PC-3 (cell line): ENCODE data around the gene UGT3A2. TPM values are rescaled to one million over a fixed set of nuclear protein-coding genes. Genes with fewer than 3 reads are reported as not detected.

ENCODE experiments used
- ATAC-seq: fragments of 200-7000 bp; cut with Tn5 transposase; 2 replicates; pipeline ENCODE4 v1.9.1; 2020; ENCODE audit warnings: mild to moderate bottlenecking, moderate library complexity
- BruUV-seq: library from RNA; stranded (reverse); fragments of 400-500 nt; replicated peaks from 2 replicates; lab custom pipeline; 2021; lab: Mats Ljungman, UMichigan
- CTCF ChIA-PET: fragments of 300-600 bp; sonication (Branson Sonifier 250); formaldehyde crosslinking; loops from one replicate; lab custom pipeline; 2022; ENCODE audit warnings: antibody characterized with exemption; lab: Charles Lee
- POLR2A ChIA-PET: fragments of 300-600 bp; sonication (Branson Sonifier 250); formaldehyde crosslinking; loops from one replicate; lab custom pipeline; 2022; ENCODE audit warnings: antibody characterized with exemption; ENCODE audit not compliant: unreplicated experiment; lab: Charles Lee
- DNase-seq: peaks from one replicate; pipeline ENCODE4 v3.0.0-alpha.2; 2015
- H2AFZ ChIP-seq: fragments of 300-600 bp; sonication (generic); 2 replicates; pipeline ENCODE4 v1.6.0; 2016; ENCODE audit warnings: antibody characterized with exemption, low read length
- H3F3A ChIP-seq: fragments of 300-600 bp; sonication (generic); one replicate; pipeline ENCODE4 v1.6.0; 2017; ENCODE audit warnings: antibody characterized with exemption, low read length, control low read depth, mild to moderate bottlenecking; ENCODE audit not compliant: unreplicated experiment
- H3K27ac ChIP-seq: fragments of 300-600 bp; sonication (generic); 2 replicates; pipeline ENCODE4 v1.5.1; 2016; ENCODE audit warnings: mild to moderate bottlenecking, low read length
- H3K27me3 ChIP-seq: fragments of 300-600 bp; sonication (generic); 2 replicates; pipeline ENCODE4 v1.6.1; 2016; ENCODE audit warnings: low read length, mixed read lengths
- H3K36me3 ChIP-seq: fragments of 300-600 bp; sonication (generic); 2 replicates; pipeline ENCODE4 v1.6.1; 2016; ENCODE audit warnings: low read depth, mixed run types, low read length, mixed read lengths
- H3K4me1 ChIP-seq: fragments of 300-600 bp; sonication (generic); 2 replicates; pipeline ENCODE4 v1.5.1; 2016; ENCODE audit warnings: low read length; ENCODE audit not compliant: insufficient read depth
- H3K4me2 ChIP-seq: fragments of 300-600 bp; sonication (generic); 2 replicates; pipeline ENCODE4 v1.6.0; 2016; ENCODE audit warnings: low read length
- H3K4me3 ChIP-seq: fragments of 300-600 bp; sonication (generic); 2 replicates; pipeline ENCODE4 v1.5.1; 2016; ENCODE audit warnings: mild to moderate bottlenecking, low read length, mixed read lengths
- H3K79me2 ChIP-seq: fragments of 300-600 bp; sonication (generic); 2 replicates; pipeline ENCODE4 v1.6.1; 2017; ENCODE audit warnings: low read length, mixed read lengths
- H3K9ac ChIP-seq: fragments of 300-600 bp; sonication (generic); 2 replicates; pipeline ENCODE4 v1.6.0; 2016; ENCODE audit warnings: mild to moderate bottlenecking, low read length
- H3K9me2 ChIP-seq: fragments of 300-600 bp; sonication (generic); replicated peaks from 2 replicates; pipeline ENCODE4 v1.6.1; 2016; ENCODE audit warnings: mixed run types, low read length, mixed read lengths
- H3K9me3 ChIP-seq: fragments of 300-600 bp; sonication (generic); 2 replicates; pipeline ENCODE4 v1.6.1; 2016; ENCODE audit warnings: low read length, mixed read lengths
- H4K20me1 ChIP-seq: fragments of 300-600 bp; sonication (generic); 2 replicates; pipeline ENCODE4 v1.6.1; 2016; ENCODE audit warnings: low read length, mixed read lengths
- CTCF ChIP-seq: fragments of 300-600 bp; sonication (generic); conservative IDR thresholded peaks from 2 replicates; pipeline ENCODE4 v1.5.1; 2017; ENCODE audit warnings: antibody characterized with exemption, low read depth, mild to moderate bottlenecking, low read length
- EZH2 ChIP-seq: fragments of 300-600 bp; sonication (generic); IDR thresholded peaks from one replicate; pipeline ENCODE4 v1.6.1; 2017; ENCODE audit warnings: antibody characterized with exemption, mild to moderate bottlenecking, low read length; ENCODE audit not compliant: unreplicated experiment
- EZH2phosphoT487 ChIP-seq: fragments of 300-600 bp; sonication (generic); IDR thresholded peaks from 2 replicates; pipeline ENCODE4 v1.6.1; 2018; ENCODE audit warnings: mild to moderate bottlenecking, antibody characterized with exemption, low read length, borderline replicate concordance
- intact Hi-C: fragments of 100-400 bp; cut with micrococcal nuclease; formaldehyde crosslinking; loops from 2 replicates; pipeline ENCODE4 v1.9.0; 2023
- total RNA-seq: library from RNA; depleted of rRNA; stranded (reverse); fragments of >200 nt; gene quantifications from 2 replicates; pipeline ENCODE4 v1.2.3, GENCODE V29; 2014

Gene UGT3A2
- total RNA-seq, 1 experiment from 2014 or later = not detected

DNA sequence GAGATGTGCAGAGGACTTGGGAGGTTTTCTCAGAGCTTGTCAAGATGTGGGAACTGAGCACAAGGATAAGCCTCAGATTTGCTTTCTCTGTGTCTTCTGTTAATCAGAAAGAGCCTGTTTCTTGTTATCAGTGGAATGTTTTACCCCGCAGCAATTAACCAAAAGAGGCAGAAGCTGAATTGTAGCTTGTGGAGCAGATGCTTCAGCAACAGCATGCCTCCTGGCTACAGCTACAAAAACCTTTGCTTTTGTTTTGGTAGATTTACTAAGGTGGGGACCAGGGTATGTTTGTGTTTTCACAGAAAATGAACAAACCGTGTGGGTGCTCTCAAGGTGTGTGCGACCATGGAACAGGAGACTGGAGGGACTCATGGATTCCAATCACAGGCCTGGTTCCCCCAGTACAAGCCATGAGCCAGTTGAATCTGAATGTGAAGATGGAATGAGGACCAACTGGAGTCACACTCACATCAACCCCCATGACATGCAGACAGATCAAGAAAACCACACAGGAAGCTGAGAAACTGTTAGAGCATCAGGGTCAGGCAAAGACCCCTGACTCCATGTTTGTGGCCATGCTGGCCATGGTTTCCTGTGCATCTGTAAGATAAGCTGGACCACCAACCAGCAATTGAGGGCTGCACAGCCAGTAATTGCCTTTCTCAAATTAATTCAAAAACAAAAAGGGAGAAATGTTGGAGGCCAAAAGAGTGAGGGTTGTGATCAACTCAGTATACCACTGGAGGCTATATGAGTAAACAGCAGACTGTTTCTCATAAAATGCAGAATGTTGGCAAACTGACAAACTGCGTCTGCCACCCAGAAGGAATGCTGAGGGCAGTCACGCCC is 6.9 kb downstream of the UGT3A2 start:
- no peaks in the 10 kb centered on the region for H4K20me1 ChIP-seq
- H3K9me3 ChIP-seq = no peaks in the 10 kb centered on the region
- TF ChIP-seq EZH2 = no peak
- peaks cover 11% of the 10 kb centered on the region; the same call in 1 of the 2 replicates for H3K27me3 ChIP-seq
- H3K79me2 ChIP-seq = no peaks in the 10 kb centered on the region
- H2AFZ ChIP-seq = peak overlapping the region; percentile 18; the same call in 1 of the 2 replicates
- H3K9me2 ChIP-seq = no peaks in the 10 kb centered on the region
- H3K4me2 ChIP-seq = peak overlapping the region; percentile 47
- ChIA-PET POLR2A (interaction anchor here (0.6 kb wide), 2 partner anchors 19 to 1010 kb away, joined by 3 to 20 read pairs; no protein-coding TSS in a partner anchor), CTCF (interaction anchor here (0.7 kb wide), 2 partner anchors 19 to 421 kb away, joined by 3 to 4 read pairs; no protein-coding TSS in a partner anchor)
- H3K36me3 ChIP-seq = no peaks in the 10 kb centered on the region
- ATAC-seq = peak; percentile 72
- intact Hi-C loops = loop anchor here (2.0 to 5.0 kb wide), 2 partner anchors 71 to 638 kb away; no protein-coding TSS in a partner anchor
- H3K4me3 ChIP-seq = peak overlapping the region; percentile 15; the same call in 1 of the 2 replicates
- BruUV-seq = no TSS peak
- H3K4me1 ChIP-seq = peaks cover 9% of the 10 kb centered on the region
- H3K9ac ChIP-seq = no peak overlapping the region
- DNase-seq = peak; percentile 87
- H3F3A ChIP-seq = no peaks in the 10 kb centered on the region
- no peak overlapping the region for H3K27ac ChIP-seq

- no TSS peak for BruUV-seq
- 0 out of 2 replicates have a peak, but pooled peaks cover under 1% of the 10 kb centered on the region for H3K27me3 ChIP-seq
- CTCF ChIA-PET = no interaction called here
Measured at GRCh38 chr5:36058776-36059175, 7.9 kb downstream of the UGT3A2 start.

GRCh38 chr5:36057386-36057785 is 9.3 kb downstream of the UGT3A2 start:
- H3K9ac ChIP-seq = no peak overlapping the region
- H3F3A ChIP-seq = no peaks in the 10 kb centered on the region
- ChIA-PET POLR2A (no interaction called here), CTCF (no interaction called here)
- ATAC-seq (no peak), DNase-seq (no peak)
- H2AFZ ChIP-seq = no peak overlapping the region
- no TSS peak for BruUV-seq
- no peak overlapping the region for H3K4me2 ChIP-seq
- no peaks in the 10 kb centered on the region for H3K27me3 ChIP-seq
- H3K4me1 ChIP-seq = peaks cover 9% of the 10 kb centered on the region
- no peak overlapping the region for H3K27ac ChIP-seq
- H3K9me2 ChIP-seq = no peaks in the 10 kb centered on the region
- no peaks in the 10 kb centered on the region for H3K9me3 ChIP-seq
- no peak for TF ChIP-seq CTCF
- TF ChIP-seq EZH2 = no peak
- no peak for TF ChIP-seq EZH2phosphoT487
- no peaks in the 10 kb centered on the region for H4K20me1 ChIP-seq
- no peak overlapping the region for H3K4me3 ChIP-seq
- intact Hi-C loops = no loop called here
- H3K36me3 ChIP-seq = no peaks in the 10 kb centered on the region
- H3K79me2 ChIP-seq = no peaks in the 10 kb centered on the region

More at GRCh38 chr5:36058776-36059175, 7.9 kb downstream of the UGT3A2 start:
- no peak overlapping the region for H3K4me2 ChIP-seq
- H4K20me1 ChIP-seq = no peaks in the 10 kb centered on the region
- H2AFZ ChIP-seq = no peak overlapping the region
- no peak overlapping the region for H3K27ac ChIP-seq
- no peaks in the 10 kb centered on the region for H3K36me3 ChIP-seq
- no peaks in the 10 kb centered on the region for H3K9me3 ChIP-seq
- intact Hi-C loops = no loop called here
- DNase-seq = no peak
- no peak overlapping the region for H3K4me3 ChIP-seq
- no peaks in the 10 kb centered on the region for H3K79me2 ChIP-seq
- no peaks in the 10 kb centered on the region for H3F3A ChIP-seq
- H3K9ac ChIP-seq = no peak overlapping the region
- H3K4me1 ChIP-seq = peaks cover 9% of the 10 kb centered on the region
- ATAC-seq = no peak
- TF ChIP-seq CTCF (no peak), EZH2phosphoT487 (no peak), EZH2 (no peak)
- H3K9me2 ChIP-seq = no peaks in the 10 kb centered on the region
- POLR2A ChIA-PET = no interaction called here
